AML-193 (cell line): ENCODE data around the gene LRRK2.
"Not testable (repeated sequence)": the region's sequence is repeated elsewhere in the genome, so short reads cannot be mapped to it uniquely, and the experiment has no call there.

Experiments used
- DNase-seq, 2 experiments: peaks; one replicate each; lab custom pipeline; 2025; lab: John Stamatoyannopoulos, UW

The LRRK2 gene

GRCh38 chr12:40212566-40212965 lies 12.2 kb upstream of the LRRK2 start:
- no peak for DNase-seq

GRCh38 chr12:40215982-40216381 lies 8.8 kb upstream of the LRRK2 start:
- peak in 1 of 2 experiments; percentile 11 for DNase-seq

GRCh38 chr12:40216516-40217288 lies 8.1 kb upstream of the LRRK2 start:
- DNase-seq = peak; percentile 27 to 35

- DNase-seq = no peak
Observed at GRCh38 chr12:40219760-40220159, 5.0 kb upstream of the LRRK2 start.

GRCh38 chr12:40222247-40222646 lies 2.5 kb upstream of the LRRK2 start:
- peak; percentile 54 to 66 for DNase-seq

- no peak for DNase-seq
Observed at GRCh38 chr12:40223646-40224045, 1.2 kb upstream of the LRRK2 start.

GRCh38 chr12:40225337-40225983 lies 663 bp downstream of the LRRK2 start:
- DNase-seq = no peak

GRCh38 chr12:40225984-40226602 lies 1.3 kb downstream of the LRRK2 start:
- peak in 1 of 2 experiments; percentile 19 for DNase-seq

GRCh38 chr12:40226705-40227104 lies 1.9 kb downstream of the LRRK2 start:
- DNase-seq = peak in 1 of 2 experiments; percentile 22

GRCh38 chr12:40227447-40227846 lies 2.6 kb downstream of the LRRK2 start:
- DNase-seq = no peak

- DNase-seq = no peak
Observed at GRCh38 chr12:40228727-40229126, 3.9 kb downstream of the LRRK2 start.

GRCh38 chr12:40229690-40230651 lies 5.2 kb downstream of the LRRK2 start:
- no peak for DNase-seq

- no peak for DNase-seq
Observed at GRCh38 chr12:40232602-40233001, 7.8 kb downstream of the LRRK2 start.

GRCh38 chr12:40233741-40234367 lies 9.1 kb downstream of the LRRK2 start:
- DNase-seq = no peak

- DNase-seq = no peak
Observed at GRCh38 chr12:40236357-40236850, 11.6 kb downstream of the LRRK2 start.

- DNase-seq = no peak
Observed at GRCh38 chr12:40238266-40238902, 13.6 kb downstream of the LRRK2 start.

- DNase-seq = no peak
Observed at GRCh38 chr12:40238979-40239378, 14.2 kb downstream of the LRRK2 start.

GRCh38 chr12:40240779-40241178 lies 16.0 kb downstream of the LRRK2 start:
- no peak for DNase-seq

GRCh38 chr12:40241741-40242140 lies 16.9 kb downstream of the LRRK2 start:
- DNase-seq = no peak

- DNase-seq = not testable (repeated sequence)
Observed at GRCh38 chr12:40244526-40245156, 19.8 kb downstream of the LRRK2 start.
